Esophagus muscularis mucosa (tissue), 4 donors: ENCODE data around the gene JMJD4.

Experiments used
- EP300 ChIP-seq: sonication (generic); formaldehyde crosslinking; IDR thresholded peaks from one replicate; pipeline ENCODE4 v1.6.1; 2017; ENCODE audit warnings: antibody characterized with exemption
- POLR2A ChIP-seq: fragments of 450-650 bp; IDR thresholded peaks from one replicate; pipeline ENCODE4 v1.6.1; 2017; ENCODE audit warnings: antibody characterized with exemption, moderate library complexity, mild to moderate bottlenecking, low read depth
- POLR2AphosphoS5 ChIP-seq, 2 donors: sonication (generic); formaldehyde crosslinking; IDR thresholded peaks; one replicate each; pipeline ENCODE4 v1.6.1; 2017; ENCODE audit warnings: antibody characterized with exemption in 2 of 2
- TF ChIP-seq, protein P1 (sequence below), 3 experiments: fragments of 200-600 bp in 2 of 3; fragments of 450-650 bp in 1 of 3; sonication (generic) in 2 of 3; IDR thresholded peaks; one replicate each; pipeline ENCODE4 v1.5.1; 2017 to 2019; ENCODE audit warnings: antibody characterized with exemption in 3 of 3, mild to moderate bottlenecking in 2 of 3, moderate library complexity in 1 of 3

DNA sequence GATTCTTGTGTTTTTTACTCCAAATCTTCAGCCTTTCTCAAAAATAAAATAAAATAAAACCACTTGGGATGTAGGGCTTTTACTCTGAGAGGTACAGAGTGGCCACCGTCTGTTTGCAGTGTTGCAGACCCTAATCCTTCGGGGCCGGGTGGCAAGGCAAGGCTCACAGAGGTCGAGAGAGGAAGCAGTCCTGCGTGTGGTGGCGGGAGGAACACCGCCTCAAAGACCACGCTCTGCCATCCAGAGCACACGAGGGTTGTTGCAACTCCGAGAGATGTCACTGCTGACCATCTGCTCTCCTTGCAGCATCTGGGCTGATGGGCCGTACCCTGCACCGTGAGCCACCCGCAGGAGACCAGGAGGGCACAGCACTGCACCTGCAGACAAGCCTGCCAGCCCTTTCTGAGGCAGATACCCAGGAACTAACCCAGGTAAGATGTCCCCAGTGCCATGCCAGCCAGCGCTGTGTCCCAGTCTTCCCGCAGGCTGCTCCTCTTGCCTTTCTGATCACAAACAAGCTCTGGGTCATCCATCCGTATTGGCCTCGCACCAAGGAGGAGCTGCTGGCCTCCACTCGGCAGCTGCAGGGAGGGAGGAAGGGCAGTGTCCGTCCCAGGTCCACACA lies 31.7 kb upstream of the JMJD4 start:
- TF ChIP-seq, protein P1, sequence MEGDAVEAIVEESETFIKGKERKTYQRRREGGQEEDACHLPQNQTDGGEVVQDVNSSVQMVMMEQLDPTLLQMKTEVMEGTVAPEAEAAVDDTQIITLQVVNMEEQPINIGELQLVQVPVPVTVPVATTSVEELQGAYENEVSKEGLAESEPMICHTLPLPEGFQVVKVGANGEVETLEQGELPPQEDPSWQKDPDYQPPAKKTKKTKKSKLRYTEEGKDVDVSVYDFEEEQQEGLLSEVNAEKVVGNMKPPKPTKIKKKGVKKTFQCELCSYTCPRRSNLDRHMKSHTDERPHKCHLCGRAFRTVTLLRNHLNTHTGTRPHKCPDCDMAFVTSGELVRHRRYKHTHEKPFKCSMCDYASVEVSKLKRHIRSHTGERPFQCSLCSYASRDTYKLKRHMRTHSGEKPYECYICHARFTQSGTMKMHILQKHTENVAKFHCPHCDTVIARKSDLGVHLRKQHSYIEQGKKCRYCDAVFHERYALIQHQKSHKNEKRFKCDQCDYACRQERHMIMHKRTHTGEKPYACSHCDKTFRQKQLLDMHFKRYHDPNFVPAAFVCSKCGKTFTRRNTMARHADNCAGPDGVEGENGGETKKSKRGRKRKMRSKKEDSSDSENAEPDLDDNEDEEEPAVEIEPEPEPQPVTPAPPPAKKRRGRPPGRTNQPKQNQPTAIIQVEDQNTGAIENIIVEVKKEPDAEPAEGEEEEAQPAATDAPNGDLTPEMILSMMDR (IDR thresholded peaks at IDR 0.05): no peak
- TF ChIP-seq POLR2A (no peak), POLR2AphosphoS5 (IDR thresholded peaks at IDR 0.05) (no peak), EP300 (no peak)
